ENCODE results near the gene TMEM120B.
"Not testable (repeated sequence)": the region's sequence is repeated elsewhere in the genome, so short reads cannot be mapped to it uniquely, and the experiment has no call there.

Gene TMEM120B

GRCh38 chr12:121709478-121709961, 3.0 kb upstream of the TMEM120B start:
- no peak for DNase-seq (ENCODE audit: low spot score)

- peak; percentile 6 for DNase-seq (ENCODE audit: low spot score)
Observed at GRCh38 chr12:121711361-121712189, 977 bp upstream of the TMEM120B start.

DNA sequence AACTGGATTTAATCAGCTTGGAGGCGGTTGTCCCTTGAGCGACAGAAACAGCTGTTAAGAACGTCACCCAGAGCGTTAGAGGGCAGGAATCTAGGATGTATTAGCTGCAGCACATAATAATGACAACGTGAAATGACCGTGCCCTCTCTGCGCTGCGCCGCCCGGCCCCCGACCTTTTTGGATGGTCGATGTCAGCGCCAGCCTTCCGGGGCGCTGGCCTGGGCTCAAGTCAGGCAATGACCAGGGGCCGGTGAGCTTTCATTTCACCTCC, 427 bp upstream of the TMEM120B start:
- DNase-seq (ENCODE audit: low spot score): peak; percentile 8

DNA sequence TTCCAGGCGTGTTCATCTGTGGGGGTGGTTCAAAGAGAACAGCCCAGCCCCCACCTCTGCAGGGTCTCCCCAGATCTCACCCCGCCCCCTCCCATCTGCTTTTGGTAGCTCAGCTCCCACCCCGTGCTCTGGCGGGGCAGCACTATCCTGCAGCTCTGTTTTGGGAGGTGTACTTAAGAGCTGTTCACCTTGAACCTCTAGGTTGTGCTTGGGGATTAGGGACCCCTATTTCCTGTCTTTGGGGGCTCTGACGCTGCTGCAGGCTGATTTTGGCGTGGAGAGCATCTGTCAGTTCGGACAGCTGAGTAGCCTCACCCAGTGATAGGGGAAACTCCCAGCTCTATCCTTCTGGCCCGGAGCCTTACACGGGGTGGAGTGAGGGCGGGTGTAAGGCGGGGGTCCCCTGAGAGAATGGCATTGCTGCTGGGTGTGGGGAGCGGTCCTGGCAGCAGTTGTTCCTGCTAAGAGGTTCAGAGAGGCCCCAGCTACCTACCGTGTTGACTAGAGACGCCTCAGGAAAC, 765 bp downstream of the TMEM120B start:
- no peak for DNase-seq (ENCODE audit: low spot score)

- no peak for DNase-seq (ENCODE audit: low spot score)
Observed at GRCh38 chr12:121713793-121714192, 1.2 kb downstream of the TMEM120B start.

GRCh38 chr12:121715055-121715454, 2.5 kb downstream of the TMEM120B start:
- not testable (repeated sequence) for DNase-seq (ENCODE audit: low spot score)

DNA sequence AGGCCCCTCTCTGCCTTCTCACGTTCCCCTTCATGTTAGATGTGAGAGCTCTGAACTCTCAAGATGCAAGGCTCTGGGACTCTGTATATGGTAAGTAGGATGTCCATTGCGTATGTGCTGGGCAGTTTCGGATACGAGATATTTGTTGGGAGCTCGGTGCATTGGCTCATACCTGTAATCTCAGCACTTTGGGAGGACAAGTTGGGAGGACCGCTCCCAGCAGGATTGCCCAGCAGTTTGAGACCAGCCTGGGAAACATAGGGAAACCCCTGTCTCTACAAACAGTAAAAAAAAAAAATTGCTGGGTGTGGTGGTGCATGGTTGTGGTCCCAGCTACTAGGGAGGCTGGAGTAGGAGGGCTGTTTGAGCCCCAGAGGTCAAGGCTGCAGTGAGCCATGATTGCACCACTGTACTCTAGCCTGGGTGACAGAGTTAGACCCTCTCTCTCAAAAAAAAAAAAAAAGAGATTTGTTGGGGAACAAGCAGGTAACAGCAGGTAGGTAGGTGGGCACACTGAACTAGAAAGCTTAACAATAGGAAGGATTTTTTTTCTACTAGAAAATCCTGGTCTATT, 3.4 kb downstream of the TMEM120B start:
- DNase-seq (ENCODE audit: low spot score): no peak

GRCh38 chr12:121717041-121717699, 4.6 kb downstream of the TMEM120B start:
- no peak for DNase-seq (ENCODE audit: low spot score)

DNA sequence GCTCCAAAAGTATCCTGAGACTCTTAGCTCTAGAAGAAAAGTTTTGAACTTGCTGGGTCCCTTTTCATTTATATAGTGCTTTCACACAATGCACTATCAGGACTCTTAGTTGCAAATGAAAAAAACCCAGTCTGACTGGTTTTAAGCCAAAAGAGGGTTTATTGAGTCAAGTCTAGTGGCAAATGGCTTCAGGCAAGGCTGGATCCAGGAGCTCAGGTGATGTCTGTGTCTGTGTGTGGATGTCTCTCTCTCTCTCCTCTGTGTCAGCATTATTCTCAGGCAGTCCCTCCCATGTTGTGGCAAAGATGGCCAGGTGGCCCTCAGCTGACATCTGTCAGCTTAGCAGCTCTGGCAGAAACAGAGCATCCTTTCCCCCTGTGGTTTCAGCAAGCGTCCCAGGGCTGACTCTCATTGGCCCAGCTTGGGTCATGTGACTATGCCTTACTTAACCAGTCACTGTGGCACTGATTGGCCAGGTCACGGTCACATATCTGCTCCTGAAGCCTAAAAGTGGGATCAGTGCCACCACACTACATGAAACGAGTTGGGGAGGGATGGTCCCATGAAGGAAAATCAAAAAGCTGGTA, 6.2 kb downstream of the TMEM120B start:
- DNase-seq (ENCODE audit: low spot score): no peak

GRCh38 chr12:121719926-121720414, 7.4 kb downstream of the TMEM120B start:
- no peak for DNase-seq (ENCODE audit: low spot score)

DNA sequence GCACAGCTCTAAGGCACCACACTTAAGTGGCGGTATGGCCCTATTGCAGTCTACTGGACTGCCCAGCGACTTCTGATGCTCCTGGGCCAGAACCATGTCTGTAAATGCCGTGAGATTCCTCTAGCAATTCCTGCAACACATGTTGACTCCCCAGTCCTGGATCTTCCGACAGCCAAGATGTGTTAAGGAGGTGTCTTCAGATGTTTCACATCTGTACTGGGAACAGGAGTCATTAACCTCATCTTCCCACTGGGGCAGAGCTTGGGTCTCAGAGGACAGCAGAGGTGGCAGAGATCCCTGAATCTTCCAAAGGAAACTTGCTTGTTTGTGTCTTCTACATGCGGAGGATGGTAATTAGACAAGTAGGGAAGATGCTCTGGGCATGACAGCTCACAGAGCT, 8.2 kb downstream of the TMEM120B start:
- DNase-seq (ENCODE audit: low spot score): no peak

- DNase-seq (ENCODE audit: low spot score): no peak
Observed at GRCh38 chr12:121722511-121722910, 10.0 kb downstream of the TMEM120B start.

- DNase-seq (ENCODE audit: low spot score): no peak
Observed at GRCh38 chr12:121723200-121723599, 10.6 kb downstream of the TMEM120B start.

- DNase-seq (ENCODE audit: low spot score): no peak
Observed at GRCh38 chr12:121724925-121725324, 12.4 kb downstream of the TMEM120B start.

DNA sequence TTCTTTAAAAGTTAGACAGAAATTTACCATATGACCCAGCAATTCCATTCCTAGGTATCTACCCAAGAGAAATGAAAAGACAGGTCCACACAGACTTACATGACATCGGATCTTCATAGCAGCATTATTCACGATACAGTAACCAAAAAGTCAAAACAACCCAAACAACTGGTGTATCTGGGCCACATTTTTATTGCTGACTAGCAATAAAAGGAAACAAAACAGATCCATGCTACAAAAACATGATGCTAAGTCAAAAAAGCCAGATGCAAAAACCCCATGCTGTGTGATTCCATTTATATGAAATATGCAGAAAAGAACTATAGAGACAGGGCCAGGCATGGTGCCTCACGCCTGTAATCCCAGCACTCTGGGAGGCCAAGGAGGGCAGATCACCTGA, 12.9 kb downstream of the TMEM120B start:
- DNase-seq (ENCODE audit: low spot score): no peak

DNA sequence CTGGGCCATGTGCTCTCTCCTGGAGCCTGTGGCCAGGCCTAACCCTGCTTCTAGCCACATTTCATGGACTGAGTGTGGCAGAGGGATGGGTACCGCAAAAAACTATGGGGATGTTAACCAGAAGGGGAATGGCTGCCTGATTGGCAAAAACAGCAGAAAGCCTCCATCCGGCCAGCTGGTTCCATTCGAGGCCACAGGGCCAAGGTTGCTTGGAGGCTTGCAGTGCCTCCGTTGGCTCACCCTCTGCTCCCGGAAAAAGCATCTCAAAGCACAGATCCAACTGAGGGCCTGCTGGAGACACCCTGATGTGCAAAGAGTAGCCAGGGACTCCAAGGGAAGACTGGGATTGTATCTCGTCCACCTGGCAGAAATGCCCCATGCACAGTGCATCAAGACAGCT, 16.5 kb downstream of the TMEM120B start:
- DNase-seq (ENCODE audit: low spot score): no peak

- no peak for DNase-seq (ENCODE audit: low spot score)
Observed at GRCh38 chr12:121731473-121731872, 18.9 kb downstream of the TMEM120B start.

GRCh38 chr12:121733849-121734248, 21.3 kb downstream of the TMEM120B start:
- DNase-seq (ENCODE audit: low spot score): no peak

DNA sequence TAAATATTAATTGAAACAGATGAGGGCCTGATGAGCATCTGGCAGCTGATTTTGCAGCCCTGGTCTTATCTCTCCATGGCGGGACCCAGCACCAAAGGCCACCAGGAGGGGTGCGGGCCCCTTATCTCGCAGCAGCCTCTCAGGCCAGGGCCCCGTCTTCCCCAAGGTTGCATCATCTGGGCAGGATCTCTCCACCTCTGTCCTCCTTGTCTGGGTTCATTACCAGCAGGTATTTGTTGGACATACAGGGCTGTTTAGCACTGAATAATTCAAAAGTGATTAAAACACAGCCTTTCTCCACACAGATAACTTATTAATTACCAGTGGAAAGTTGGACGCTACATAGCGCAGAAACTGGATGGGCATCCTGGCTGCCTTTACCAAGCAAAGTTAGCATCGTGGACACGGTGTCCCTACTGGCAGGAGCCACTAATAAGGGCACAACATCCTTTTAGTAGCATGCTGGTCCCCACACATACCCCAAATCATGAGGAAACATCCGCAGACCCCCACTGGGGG, 25.8 kb downstream of the TMEM120B start:
- no peak for DNase-seq (ENCODE audit: low spot score)

DNA sequence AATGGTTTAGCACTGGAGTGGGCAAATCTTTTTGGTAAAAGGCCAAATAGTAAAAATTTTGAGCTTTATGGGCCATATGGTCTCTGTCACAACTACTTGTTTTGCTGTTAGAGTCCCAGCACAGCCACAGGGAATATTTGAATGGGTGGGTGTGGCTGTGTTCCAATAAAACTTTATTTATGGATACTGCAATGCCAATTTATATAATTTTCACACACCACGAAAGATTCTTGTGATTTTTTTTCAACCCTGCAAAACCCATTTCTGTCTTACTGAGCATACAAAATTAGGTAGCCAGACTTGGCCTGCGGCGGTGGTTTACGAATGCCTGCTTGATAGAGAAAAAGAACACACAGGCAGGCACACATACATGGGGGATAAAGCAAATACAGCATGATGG, 28.3 kb downstream of the TMEM120B start:
- DNase-seq (ENCODE audit: low spot score): no peak

DNA sequence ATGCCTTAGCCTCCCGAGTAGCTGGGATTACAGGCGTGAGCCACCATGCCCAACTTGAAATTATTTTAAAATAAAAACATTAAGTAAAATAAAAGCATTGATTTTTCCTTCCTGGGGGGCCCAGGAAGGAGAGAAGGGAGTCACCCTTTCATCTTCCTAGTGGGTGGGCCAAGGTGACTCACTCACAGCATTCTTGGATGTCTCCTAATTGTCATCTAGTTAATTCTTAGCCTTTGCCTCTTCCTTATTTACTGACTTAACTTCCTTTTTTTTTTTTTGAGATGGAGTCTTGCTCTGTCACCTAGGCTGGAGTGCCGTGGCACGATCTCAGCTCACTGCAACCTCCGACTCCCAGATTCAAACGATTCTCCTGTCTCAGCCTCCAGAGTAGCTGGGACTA, 29.2 kb downstream of the TMEM120B start:
- no peak for DNase-seq (ENCODE audit: low spot score)

- not testable (repeated sequence) for DNase-seq (ENCODE audit: low spot score)
Observed at GRCh38 chr12:121745545-121745944, 33.0 kb downstream of the TMEM120B start.

All from CD4-positive, alpha-beta T cell treated with Interleukin-6 at 100 ng/mL for 8 hours (primary cell).